Stimulated activated CD4-positive, alpha-beta T cell treated with anti-CD3 and anti-CD28 coated beads, Interleukin-2, amount 100 ng/mL, for 48 hours (primary cell): ENCODE measurements around the gene ZBTB39.
"Not testable (repeated sequence)": the region's sequence is repeated elsewhere in the genome, so short reads cannot be mapped to it uniquely, and the experiment has no call there.

Source experiments
- DNase-seq, 2 donors: peaks; one replicate each; pipeline ENCODE4 v3.0.0-alpha.2; 2020

ZBTB39 gene, protein sequence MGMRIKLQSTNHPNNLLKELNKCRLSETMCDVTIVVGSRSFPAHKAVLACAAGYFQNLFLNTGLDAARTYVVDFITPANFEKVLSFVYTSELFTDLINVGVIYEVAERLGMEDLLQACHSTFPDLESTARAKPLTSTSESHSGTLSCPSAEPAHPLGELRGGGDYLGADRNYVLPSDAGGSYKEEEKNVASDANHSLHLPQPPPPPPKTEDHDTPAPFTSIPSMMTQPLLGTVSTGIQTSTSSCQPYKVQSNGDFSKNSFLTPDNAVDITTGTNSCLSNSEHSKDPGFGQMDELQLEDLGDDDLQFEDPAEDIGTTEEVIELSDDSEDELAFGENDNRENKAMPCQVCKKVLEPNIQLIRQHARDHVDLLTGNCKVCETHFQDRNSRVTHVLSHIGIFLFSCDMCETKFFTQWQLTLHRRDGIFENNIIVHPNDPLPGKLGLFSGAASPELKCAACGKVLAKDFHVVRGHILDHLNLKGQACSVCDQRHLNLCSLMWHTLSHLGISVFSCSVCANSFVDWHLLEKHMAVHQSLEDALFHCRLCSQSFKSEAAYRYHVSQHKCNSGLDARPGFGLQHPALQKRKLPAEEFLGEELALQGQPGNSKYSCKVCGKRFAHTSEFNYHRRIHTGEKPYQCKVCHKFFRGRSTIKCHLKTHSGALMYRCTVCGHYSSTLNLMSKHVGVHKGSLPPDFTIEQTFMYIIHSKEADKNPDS

DNA sequence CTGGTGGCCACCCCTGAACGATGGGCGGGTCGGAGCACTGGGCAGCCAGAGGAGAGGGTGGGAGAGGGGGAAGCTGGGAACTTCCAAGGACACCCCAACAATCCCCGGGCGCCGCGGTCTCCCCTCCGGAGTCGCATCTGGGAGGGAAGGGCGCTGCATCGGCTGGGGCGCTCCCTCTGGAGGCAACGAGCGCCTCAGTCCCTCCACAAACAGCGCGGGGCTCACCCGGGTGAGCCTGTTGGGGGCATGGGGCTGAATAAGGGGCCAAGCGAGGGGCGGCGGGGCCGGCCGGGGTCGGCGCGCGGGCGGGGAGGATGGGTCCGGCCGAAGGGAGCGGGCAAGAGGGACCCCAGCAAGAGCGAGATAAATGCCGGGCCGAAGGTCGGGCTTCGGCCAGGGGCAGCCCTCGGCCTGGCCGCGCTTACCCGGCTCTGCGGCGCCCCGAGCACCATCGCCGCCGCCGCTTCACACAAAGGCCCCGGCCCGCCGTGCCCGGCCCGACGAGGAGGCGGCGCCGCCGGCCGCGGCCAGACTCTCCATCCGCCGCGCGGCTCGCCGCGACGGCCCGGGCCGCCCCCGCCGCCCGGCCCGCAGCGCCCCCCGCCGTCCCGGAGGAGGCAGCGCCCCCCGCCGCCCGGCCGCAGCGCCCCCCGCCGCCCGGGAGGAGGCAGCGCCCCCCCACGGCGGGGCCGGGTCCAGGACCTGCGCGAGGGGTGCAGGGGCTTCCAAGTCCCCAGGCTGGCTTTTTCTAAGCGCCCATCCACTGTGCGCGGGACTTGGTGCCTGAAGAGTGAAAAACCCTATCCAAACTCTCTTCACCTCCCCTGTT, at the start of gene ZBTB39:
Gene ZBTB39 (minus strand): TSS at position 567 of the 829 bp plus-strand sequence. CDS start 1,629 bp downstream, outside the sequence.
- peak; percentile 58 to 64 for DNase-seq

DNA sequence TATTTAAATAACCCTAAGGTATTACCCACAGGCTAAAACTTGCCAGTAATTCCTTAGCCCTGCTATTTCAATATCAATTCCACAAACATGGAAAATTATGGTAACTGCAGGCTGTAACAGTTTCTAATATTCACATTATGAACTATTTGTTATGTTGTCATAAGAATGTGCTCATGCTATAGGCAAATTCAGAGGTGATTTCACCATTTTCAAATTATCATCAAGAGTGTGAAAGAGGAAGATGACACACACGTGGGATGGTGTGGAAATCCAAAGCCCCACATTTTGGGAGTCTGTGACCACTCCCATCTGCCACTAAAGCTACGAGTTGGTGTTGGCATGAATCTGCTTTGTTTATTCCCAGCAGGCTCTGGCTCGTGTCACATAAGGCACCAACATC, 49.5 kb upstream of the ZBTB39 start:
- no peak for DNase-seq

DNA sequence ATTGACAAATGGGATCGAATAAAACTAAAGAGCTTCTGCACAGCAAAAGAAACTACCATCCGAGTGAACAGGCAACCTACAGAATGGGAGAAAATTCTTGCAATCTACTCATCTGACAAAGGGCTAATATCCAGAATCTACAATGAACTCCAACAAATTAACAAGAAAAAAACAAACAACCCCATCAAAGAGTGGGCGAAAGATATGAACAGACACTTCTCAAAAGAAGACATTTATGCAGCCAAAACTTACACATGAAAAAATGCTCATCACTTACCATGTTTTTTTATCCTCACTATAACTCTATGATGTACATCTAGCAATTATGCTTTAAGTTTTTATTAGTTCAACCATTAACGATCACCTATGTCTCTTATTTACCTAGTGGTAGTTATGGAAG, 47.6 kb upstream of the ZBTB39 start:
- DNase-seq: not testable (repeated sequence)

DNA sequence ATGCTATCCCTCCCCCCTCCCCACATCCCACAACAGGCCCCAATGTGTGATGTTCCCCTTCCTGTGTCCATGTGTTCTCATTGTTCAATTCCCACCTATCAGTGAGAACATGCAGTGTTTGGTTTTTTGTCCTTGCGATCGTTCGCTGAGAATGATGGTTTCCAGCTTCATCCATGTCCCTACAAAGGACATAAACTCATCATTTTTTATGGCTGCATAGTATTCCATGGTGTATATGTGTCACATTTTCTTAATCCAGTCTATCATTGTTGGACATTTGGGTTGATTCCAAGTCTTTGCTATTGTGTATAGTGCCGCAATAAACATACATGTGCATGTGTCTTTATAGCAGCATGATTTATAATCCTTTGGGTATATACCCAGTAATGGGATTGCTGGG, 46.8 kb upstream of the ZBTB39 start:
- DNase-seq: not testable (repeated sequence)

DNA sequence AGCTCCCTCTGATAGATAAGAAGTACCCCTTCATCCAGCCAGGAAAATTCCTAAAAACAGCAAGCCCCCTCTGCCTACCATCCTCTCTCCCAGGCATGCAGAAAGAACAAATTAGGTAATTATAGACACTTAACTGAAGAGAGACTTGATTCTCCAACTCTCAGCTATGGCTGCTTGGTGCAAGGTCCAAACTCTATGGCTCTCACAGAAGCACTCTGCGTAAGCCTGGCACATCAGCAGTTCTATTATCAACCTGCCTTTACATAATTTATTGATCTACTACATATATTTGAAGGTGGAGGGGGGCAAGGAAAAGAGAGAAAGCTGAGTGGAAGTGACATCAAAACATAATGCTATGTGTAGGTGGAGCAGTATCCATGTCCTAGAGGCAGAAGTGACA, 44.7 kb upstream of the ZBTB39 start:
- DNase-seq: no peak

DNA sequence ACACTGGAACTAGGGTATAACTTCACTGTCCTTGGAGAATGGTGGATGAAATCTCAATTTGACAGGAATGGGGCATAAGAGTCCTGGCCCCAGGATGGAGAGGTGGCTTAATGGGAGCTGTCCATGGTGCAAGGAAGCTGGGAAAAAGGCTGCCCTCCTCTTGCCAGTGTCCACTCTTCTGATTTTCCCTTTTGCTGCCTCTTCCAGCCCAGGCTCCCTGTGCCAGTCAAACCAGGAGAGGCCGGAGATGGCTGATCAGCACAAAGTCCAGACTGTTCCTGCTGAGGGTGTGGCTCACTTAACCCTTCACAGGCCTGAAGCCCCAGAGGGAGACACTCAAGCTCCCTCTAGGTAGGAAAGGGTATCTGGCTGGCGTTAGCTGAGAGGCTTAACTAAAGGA, 43.5 kb upstream of the ZBTB39 start, which contains the start of gene MYO1A:
Gene MYO1A (minus strand): TSS at position 240 of the 400 bp plus-strand sequence. CDS start 1,806 bp downstream, outside the sequence.
- DNase-seq: no peak

DNA sequence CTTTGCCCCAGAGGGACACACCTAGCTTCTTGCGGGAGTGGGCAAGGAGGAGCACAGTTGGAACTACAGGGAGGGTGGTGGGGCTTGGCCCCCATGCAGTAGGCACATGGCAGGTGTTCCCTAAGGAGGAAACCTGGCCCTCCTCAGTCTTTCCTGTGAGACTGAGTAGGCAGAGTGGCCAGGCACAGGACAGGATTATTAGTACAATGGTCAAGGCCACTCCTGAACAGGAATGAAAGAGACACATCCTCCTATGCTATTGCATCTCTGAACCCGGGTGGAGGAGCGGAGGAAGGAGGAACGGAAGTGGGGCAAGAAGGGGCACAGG, 42.7 kb upstream of the ZBTB39 start:
- no peak for DNase-seq

DNA sequence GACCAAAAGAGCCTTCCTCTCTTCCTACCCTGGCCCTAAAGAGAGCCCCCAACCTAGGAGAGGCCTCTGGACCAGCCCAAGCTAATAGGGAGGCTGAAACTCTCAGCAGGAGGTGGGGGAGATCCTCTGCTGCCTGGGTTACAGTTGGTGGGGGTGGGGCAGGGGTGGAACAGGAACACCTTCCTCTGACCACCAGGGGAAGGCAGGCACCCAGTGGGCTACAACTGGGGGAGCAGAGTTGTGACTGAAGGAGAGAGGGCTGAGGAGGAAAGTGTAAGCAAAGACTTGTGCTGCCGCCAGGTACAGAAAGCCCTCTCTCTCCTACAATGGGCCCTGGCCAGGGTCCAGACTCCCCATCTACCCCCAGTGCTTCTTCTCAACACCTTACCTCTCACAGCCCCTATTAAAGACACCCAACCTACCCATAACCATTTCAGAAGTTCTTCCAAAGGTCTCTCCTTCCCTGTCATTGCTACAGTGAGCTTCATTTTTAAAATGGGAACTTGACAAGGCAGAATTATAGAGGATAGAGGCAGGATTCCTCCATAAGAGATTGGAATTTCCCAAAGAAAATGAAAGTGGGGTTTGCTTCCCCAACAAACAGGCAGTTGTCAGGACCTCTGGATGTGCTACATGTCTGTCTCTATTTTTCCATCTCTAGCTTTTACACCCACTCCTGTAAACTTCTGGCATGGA, 42.2 kb upstream of the ZBTB39 start:
- DNase-seq: no peak

DNA sequence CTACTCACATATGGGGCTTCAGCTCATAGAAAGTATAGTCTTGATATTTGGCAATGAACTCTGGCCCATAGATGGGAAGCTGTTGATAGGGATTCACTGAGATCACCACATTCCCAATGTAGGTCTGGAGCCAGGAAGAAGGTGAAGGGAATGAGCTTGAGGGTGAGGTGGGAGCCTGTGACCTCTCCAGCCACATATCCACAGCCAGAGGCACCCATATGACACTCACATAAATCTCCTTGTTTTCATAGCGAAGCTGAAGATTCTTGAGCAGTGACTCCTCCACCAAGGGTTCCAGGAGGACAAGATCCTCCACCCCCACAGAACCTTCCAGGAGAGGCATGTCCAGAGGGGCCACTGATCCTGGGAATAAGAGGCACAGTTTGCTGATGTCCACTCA, 41.6 kb upstream of the ZBTB39 start:
- DNase-seq: no peak

DNA sequence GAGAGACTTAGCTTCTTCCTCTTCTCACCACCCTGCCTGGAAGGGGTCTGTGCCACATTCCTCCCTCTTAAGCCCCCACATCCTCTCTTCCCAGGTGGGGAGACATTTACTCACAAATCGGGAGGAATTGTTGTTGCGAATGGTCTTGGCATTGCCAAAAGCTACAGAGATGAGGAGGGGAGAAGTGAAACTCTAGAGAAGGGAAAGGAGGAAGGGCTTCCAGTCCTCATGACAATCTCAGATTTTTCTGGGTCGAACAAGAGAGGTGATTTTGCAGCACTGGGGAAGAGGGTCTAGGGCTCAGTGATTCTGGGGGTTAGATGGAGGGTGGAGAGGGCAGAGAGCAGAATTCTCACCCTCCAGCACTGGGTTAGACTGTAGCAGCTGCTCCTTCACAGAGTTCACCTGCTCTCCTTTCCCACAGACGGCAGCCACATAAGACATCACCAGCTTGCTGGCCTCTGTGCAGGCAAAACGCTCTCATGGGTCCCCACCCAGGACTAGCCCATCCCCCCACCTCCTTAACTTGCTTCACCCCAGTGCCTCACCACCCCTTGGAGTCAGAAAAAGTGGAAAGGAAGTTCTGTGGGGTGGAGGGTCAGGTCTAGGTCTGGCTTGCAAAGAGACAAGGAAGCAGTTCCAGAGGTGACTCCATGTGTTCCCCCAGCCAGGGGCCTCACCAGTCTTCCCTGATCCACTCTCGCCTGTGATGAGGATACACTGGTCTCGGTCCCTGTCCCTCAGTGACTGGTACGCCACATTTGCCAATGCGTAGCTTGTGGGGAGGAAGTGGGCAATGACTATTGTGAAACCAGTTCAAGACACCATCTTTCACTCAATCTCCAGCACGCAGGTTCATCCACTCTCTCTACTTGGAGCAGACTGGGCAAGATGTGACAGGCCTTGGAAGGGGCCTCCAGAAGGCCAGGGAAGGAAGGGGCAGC, 40.9 kb upstream of the ZBTB39 start:
- peak; percentile 40 to 53 for DNase-seq

DNA sequence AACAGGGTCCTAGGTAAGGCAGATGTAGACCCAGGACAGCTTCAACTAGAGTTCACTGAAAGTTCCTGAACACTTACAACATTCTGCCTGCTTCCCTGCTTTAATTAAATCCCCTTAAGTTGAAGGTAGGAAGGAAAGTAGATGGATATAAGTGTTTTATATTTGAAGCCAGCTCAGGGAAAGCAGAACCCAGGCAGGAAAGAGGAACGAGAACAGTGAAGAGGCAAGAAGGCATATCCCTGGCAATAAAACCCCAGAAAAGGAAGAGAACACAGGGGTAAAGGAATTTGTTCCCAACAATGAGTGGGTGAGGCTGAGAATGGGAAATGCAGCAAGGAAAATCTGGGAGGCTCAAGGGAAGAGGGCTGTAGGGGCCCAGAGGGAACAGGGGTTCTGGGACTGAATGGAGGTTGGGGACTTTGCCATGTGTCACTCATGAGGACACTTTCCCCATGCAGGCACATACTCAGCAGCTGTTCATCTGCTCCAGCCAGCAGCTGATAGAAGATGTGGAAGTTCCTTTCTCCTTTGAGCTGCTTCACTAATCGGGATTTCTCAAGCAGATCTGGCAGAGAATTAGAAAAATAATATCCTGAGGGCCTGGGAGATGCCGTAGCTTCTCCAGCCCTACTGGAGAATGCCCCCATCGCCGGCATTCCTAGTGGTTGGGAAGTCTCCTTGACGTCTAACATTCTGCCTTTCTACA, 39.9 kb upstream of the ZBTB39 start:
- DNase-seq: no peak

DNA sequence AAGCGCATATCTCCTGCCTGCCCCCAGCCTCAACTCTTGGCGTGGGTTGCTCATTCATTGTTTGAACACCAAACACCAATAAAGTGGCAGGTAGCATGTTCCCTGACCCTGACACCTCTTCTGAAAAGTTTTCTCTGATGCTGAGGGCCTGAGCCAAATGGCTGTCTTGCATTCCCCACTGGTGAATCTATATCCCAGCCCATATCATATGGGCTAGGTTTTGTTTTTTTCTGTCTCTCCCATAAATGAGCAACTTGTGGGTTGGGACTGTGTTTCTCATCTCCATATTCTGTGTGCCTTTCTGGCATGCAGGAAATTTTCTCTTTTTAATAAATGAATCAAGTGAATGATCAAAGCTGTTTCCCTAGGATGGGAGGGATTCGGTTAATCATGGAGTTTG, 38.5 kb upstream of the ZBTB39 start:
- no peak for DNase-seq

DNA sequence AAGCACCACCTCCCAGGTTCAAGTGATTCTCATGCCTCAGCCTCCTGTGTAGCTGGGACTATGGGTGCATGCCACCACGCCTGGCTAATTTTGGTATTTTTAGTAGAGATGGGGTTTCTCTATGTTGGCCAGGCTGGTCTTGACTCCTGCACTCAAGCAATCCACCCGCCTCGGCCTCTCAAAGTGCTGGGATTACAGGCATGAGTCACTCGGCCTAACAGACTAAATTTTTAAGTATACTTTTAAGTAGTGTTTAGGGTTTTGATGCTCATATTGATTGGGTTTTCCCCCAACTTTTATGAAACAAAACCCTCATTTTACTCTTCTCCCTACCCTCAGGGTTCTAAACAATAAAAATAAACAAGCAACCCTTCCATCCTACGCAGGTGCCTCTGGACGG, 38.1 kb upstream of the ZBTB39 start:
- DNase-seq: no peak

DNA sequence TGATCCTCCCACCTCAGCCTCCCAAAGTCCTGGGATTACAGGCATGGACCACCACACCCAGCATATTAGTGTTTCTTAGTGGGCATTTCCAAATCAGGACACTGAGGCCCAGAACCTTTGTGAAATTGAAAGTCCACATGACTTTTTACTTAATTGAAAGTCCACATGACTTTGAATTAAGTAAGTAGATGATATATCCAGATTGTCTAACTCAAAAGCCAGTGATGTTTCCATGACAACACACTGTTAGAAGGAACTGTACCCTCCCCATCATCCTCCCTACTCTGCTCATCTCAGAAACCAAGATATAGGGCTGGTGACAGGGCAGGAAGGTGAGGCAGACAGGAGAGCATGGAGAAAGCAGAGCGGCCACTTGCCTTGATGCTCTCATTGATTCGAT, 36.3 kb upstream of the ZBTB39 start:
- DNase-seq: no peak

DNA sequence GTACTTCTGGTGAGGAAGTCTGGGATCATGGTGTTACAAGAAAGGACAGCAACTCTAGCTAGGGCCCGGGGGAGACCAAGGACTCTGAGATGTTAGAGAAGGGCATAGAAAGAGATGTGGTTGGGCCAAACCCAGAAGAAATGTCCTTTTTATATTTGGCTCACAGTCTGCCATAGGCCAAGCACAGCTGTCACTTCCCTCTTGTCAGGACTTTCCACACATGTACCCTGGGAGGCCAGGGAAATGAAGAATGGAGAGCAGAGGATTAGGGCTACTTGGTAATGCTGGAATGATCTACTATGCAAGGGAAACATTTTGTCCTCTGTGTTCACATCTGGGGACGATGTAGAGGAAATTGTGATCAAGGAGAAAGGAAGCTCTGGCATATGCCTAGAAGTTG, 34.4 kb upstream of the ZBTB39 start:
- DNase-seq: no peak

DNA sequence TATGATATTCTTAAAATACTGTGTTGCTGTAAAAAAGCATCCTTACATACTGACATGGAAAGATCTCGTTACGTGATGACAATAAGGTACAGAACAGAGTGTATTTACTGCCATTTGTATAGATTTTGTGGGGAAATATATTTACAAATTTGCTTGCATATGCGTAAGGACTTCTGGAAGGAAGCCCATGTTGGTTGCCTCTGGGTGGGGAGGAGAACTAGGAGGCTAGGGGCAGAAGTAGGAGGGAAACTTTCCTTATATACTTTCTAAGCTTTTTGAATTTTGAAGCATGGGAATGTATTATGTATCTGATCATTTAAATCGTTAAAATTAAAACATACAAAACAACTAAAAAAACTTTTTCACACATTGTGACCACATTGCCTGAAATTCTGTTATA, 33.9 kb upstream of the ZBTB39 start:
- no peak for DNase-seq

DNA sequence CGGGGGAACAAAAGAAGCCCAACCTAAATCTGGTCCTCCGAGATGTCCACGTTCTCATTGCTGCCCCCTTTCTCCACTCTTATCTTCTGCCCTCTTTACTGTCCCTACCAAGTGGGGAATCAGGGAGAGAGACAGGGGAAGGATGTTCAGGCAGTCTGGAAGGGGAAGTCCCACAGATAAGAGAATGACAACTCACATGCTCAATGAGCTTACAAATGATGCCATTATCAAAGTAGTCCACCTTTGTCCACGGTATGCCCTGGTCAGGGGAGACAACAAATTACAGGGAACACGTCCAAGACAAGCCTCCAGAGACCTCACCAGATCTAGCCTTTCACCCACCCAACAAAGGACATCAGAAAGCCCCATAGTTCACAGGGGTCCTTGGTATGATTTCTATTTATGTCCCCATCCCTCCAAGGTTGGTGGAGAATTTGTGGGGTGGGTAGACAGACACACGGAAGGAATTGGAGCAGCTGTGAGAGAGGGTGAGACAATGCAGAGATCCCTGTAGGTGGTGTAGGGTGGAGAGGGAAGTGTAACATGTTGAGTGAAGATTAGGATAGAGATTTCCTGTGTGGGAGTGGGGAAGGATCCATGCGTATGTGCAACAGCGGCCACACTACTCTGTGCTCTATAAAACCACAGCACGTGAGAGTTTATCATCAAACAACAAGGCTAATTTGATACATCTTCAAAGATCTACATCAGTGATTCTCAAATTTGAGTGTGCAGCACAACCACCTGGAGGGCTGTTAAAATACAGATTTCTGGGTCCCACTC, 32.9 kb upstream of the ZBTB39 start:
- DNase-seq: no peak

DNA sequence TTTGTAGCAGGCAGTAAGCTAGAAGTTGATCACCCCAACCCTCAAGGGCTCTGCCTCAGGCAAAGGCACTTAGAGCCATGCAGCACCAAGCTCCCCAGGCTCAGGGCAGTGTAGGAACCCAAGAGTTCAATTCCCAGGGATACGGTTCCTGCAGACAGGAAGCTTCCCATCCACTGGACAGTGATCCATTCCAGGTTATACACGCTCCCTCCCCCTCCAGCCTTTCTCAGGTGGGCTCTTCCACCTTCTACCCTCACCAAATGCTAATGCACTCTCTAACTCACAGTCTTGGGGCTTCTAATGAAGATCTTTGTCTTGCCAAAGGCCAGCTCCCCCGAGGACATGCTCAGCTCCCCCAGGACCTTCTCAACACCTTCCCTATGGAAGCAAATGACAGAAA, 30.9 kb upstream of the ZBTB39 start:
- no peak for DNase-seq

DNA sequence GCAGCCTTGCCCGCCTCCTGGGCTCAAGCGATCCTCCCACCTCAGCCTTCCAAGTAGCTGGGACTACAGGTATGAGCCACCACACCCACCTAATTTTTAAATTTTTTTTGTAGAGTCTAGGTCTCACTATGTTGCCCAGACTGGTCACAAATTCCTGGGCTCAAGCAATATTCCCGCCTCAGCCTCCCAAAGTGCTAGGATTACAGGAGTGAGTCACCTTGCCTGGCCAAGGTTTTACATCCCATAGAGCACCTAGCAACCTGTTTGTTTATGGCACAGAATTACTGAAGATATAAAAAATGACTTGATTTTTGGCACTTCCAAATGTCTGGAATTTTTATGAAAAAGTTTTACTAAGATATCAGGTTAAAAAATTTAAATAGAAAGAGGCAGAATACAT, 27.1 kb upstream of the ZBTB39 start:
- no peak for DNase-seq

DNA sequence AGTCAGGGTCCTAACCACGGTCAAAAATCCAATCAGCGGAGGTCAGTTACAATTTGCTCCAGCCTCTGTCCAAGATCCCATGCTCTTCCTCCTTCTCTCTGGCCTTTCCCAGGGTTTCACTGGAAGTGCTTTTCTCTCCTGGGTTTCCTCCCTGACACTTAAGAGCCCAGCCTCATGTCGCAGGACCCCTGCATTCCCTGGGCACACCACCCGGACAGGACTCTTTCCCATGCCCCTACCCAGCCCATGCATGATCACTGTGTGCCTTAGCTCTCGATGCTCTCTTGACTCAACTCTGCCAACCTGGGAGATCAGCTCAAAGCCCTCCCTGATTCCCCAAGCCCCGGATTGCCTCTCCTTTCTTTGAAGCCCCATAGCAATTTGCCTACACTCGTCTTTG, 25.4 kb upstream of the ZBTB39 start:
- no peak for DNase-seq
